HepG2 (cell line): ENCODE data around the gene RINL. TPM values are rescaled to one million over a fixed set of nuclear protein-coding genes. Genes with fewer than 3 reads are reported as not detected.

Experiments used
- BRD4 ChIP-seq: sonication (generic); formaldehyde crosslinking; IDR thresholded peaks from 2 replicates; pipeline ENCODE4 v1.4.0; 2020; ENCODE audit warnings: missing genetic modification reagents
- FOXA1 ChIP-seq, 2 experiments: fragments of 450-650 bp in 1 of 2; sonication (generic) in 1 of 2; formaldehyde crosslinking in 1 of 2; IDR thresholded peaks; 2 replicates each; pipeline versions ENCODE4 v1.4.0 to v1.6.1; 2016 to 2020; ENCODE audit warnings: missing genetic modification reagents in 1 of 2
- GMEB2 ChIP-seq: IDR thresholded peaks from 2 replicates; pipeline ENCODE4 v1.6.1; 2016; ENCODE audit warnings: missing biosample characterization, missing genetic modification reagents, low read depth
- KIAA2018 ChIP-seq: sonication (generic); formaldehyde crosslinking; IDR thresholded peaks from 2 replicates; pipeline ENCODE4 v1.5.0; 2020; ENCODE audit warnings: mild to moderate bottlenecking, missing genetic modification reagents, borderline replicate concordance
- KLF16 ChIP-seq, 2 experiments: sonication (generic) in 1 of 2; formaldehyde crosslinking in 1 of 2; IDR thresholded peaks; 2 replicates each; pipeline versions ENCODE4 v1.6.1 to v1.8.0; 2016 to 2023; ENCODE audit warnings: missing genetic modification reagents in 2 of 2, missing compliant biosample characterization in 1 of 2
- MIER2 ChIP-seq: IDR thresholded peaks from 2 replicates; pipeline ENCODE4 v1.6.1; 2016; ENCODE audit warnings: missing biosample characterization, missing genetic modification reagents
- REL ChIP-seq: sonication (generic); formaldehyde crosslinking; conservative IDR thresholded peaks from 2 replicates; pipeline ENCODE4 v1.8.0; 2022; ENCODE audit warnings: mild to moderate bottlenecking, missing genetic modification reagents, moderate library complexity
- SMAD3 ChIP-seq: sonication (generic); formaldehyde crosslinking; IDR thresholded peaks from 2 replicates; pipeline ENCODE4 v1.4.0; 2020; ENCODE audit warnings: missing genetic modification reagents
- YY1 ChIP-seq: IDR thresholded peaks from 2 replicates; pipeline ENCODE4 v1.6.1; 2011; ENCODE audit warnings: low read length, low read depth, moderate library complexity, mild to moderate bottlenecking; ENCODE audit not compliant: insufficient read depth, insufficient replicate concordance
- ZKSCAN8 ChIP-seq: IDR thresholded peaks from 2 replicates; pipeline ENCODE4 v1.6.1; 2016; ENCODE audit warnings: borderline replicate concordance, missing genetic modification reagents, missing compliant biosample characterization
- ZNF180 ChIP-seq: sonication (generic); formaldehyde crosslinking; IDR thresholded peaks from 2 replicates; pipeline ENCODE4 v1.4.0; 2020; ENCODE audit warnings: low read depth, missing genetic modification reagents, borderline replicate concordance
- ZNF329 ChIP-seq: sonication (generic); formaldehyde crosslinking; IDR thresholded peaks from 2 replicates; pipeline ENCODE4 v1.9.0; 2021; ENCODE audit warnings: low read depth, mild to moderate bottlenecking, missing genetic modification reagents
- ZNF724P ChIP-seq: sonication (generic); formaldehyde crosslinking; IDR thresholded peaks from 2 replicates; pipeline ENCODE4 v1.8.0; 2022; ENCODE audit warnings: missing genetic modification reagents, borderline replicate concordance
- ZNF740 ChIP-seq: sonication (generic); formaldehyde crosslinking; IDR thresholded peaks from 2 replicates; pipeline ENCODE4 v1.4.0; 2020; ENCODE audit warnings: missing genetic modification reagents
- polyA plus RNA-seq, 8 experiments: library from polyadenylated mRNA; depleted of rRNA in 3 of 8; stranded (reverse) in 7 of 8; unstranded in 1 of 8; fragments of >200 nt; fragmentation: Illumina TruSeq in 4 of 8; extraction: Trizol in 4 of 8; gene quantifications; 2 replicates each; pipeline versions ENCODE4 v1.2.1 to v1.2.3, GENCODE V29; 2011 to 2016; ENCODE audit warnings: low read depth in 4 of 8, missing spikeins in 1 of 8, mixed read lengths in 1 of 8; ENCODE audit not compliant: insufficient read depth in 1 of 8
- total RNA-seq, 5 experiments: library from RNA; depleted of rRNA; stranded (reverse); fragments of >200 nt; fragmentation: Illumina TruSeq; extraction: Trizol; gene quantifications; 2 replicates each; pipeline ENCODE4 v1.2.3, GENCODE V29; 2016; ENCODE audit warnings: low read depth in 1 of 5
- TF ChIP-seq, protein P1 (sequence below): sonication (generic); formaldehyde crosslinking; IDR thresholded peaks from 2 replicates; pipeline ENCODE4 v1.8.1; 2023; ENCODE audit warnings: missing genetic modification reagents, mild to moderate bottlenecking, borderline replicate concordance
- TF ChIP-seq, protein P2 (sequence below): sonication (generic); formaldehyde crosslinking; IDR thresholded peaks from 2 replicates; pipeline ENCODE4 v1.8.0; 2022; ENCODE audit warnings: mild to moderate bottlenecking, missing genetic modification reagents, moderate library complexity

Gene RINL
- total and polyA plus RNA-seq, 2 of the 13 experiments (the other 11 are each of a cell fraction or from before 2014, with no cell fraction given) = 11.4 to 18.0 TPM

DNA sequence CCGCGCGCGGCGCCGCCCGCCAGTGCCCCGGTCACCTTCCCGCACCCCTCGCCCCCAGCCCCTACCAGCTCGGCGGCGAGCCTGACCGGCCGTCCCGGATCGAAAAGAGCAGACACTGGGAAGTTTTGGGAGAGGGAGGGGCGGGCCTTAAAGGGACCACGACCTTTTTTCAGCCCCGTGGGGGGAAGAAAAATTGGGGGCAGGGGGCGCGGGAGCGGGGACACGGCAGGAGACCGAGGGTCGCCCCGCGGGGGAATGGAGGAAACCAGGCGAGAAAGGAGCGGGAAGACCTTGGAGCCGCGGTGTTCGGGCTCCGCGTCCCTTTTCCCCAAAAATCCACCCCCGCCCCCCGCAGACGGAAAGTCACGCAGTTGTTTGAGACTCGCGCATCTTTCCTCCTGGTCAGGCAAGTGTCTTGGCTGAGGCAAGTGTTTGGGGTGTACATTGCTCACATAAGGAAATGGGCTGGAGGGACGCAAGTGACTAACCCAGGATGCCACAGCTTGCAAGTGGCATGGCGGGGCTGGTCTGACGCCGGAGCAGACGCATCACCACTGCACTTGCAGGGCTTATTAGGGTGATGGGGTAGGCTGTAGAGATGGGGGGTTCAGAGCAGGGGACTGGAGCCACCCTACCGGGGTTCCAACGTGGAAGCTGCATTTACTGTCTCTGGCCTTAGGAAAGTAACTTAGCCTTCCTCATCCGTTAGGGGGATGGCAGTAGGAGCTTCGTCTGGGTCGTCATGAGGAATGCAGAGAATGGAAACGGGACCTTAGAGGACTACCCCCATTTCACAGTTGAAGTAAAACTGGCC lies 25.6 kb downstream of the RINL start (continued):
- TF ChIP-seq YY1 (peak; percentile 46), ZKSCAN8 (CRISPR knock-in tag) (no peak), SMAD3 (CRISPR knock-in tag) (no peak), KLF16 (CRISPR knock-in tag; IDR thresholded peaks at IDR 0.05) (peak in 1 of 2 experiments; percentile 41; a peak in 1 of 4 replicates), BRD4 (peak; percentile 31; the same call in 1 of the 2 replicates), ZNF329 (CRISPR knock-in tag) (no peak), ZNF740 (CRISPR knock-in tag) (no peak), ZNF724P (no peak), ZNF180 (CRISPR knock-in tag) (no peak), KIAA2018 (CRISPR knock-in tag) (no peak), MIER2 (CRISPR knock-in tag) (0 out of 2 replicates have a peak, but pooled peaks have one; percentile 31), FOXA1 (IDR thresholded peaks at IDR 0.05) (no peak), FOXA1 (CRISPR knock-in tag; IDR thresholded peaks at IDR 0.05) (no peak), REL (CRISPR knock-in tag) (peak; percentile 58; the same call in 1 of the 2 replicates), GMEB2 (no peak)
- TF ChIP-seq, protein P1, sequence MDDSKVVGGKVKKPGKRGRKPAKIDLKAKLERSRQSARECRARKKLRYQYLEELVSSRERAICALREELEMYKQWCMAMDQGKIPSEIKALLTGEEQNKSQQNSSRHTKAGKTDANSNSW (CRISPR knock-in tag) = no peak
- TF ChIP-seq, protein P2, sequence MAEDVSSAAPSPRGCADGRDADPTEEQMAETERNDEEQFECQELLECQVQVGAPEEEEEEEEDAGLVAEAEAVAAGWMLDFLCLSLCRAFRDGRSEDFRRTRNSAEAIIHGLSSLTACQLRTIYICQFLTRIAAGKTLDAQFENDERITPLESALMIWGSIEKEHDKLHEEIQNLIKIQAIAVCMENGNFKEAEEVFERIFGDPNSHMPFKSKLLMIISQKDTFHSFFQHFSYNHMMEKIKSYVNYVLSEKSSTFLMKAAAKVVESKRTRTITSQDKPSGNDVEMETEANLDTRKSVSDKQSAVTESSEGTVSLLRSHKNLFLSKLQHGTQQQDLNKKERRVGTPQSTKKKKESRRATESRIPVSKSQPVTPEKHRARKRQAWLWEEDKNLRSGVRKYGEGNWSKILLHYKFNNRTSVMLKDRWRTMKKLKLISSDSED (CRISPR knock-in tag) = no peak
